Breast epithelium (tissue), 3 donors: Measurements from ENCODE around the gene PDIA2.

Source experiments
- CTCF ChIP-seq, 3 donors: fragments of 450-650 bp; IDR thresholded peaks; one replicate each; pipeline ENCODE4 v1.5.1; 2016 to 2017; ENCODE audit warnings: antibody characterized with exemption in 3 of 3, mild to moderate bottlenecking in 3 of 3, moderate library complexity in 3 of 3
- POLR2A ChIP-seq: fragments of 450-650 bp; IDR thresholded peaks from one replicate; pipeline ENCODE4 v1.6.1; 2016; ENCODE audit warnings: antibody characterized with exemption, mild to moderate bottlenecking, moderate library complexity
- POLR2AphosphoS5 ChIP-seq, 3 donors: sonication (generic); formaldehyde crosslinking; IDR thresholded peaks; one replicate each; pipeline ENCODE4 v1.6.1; 2017; ENCODE audit warnings: antibody characterized with exemption in 3 of 3

DNA sequence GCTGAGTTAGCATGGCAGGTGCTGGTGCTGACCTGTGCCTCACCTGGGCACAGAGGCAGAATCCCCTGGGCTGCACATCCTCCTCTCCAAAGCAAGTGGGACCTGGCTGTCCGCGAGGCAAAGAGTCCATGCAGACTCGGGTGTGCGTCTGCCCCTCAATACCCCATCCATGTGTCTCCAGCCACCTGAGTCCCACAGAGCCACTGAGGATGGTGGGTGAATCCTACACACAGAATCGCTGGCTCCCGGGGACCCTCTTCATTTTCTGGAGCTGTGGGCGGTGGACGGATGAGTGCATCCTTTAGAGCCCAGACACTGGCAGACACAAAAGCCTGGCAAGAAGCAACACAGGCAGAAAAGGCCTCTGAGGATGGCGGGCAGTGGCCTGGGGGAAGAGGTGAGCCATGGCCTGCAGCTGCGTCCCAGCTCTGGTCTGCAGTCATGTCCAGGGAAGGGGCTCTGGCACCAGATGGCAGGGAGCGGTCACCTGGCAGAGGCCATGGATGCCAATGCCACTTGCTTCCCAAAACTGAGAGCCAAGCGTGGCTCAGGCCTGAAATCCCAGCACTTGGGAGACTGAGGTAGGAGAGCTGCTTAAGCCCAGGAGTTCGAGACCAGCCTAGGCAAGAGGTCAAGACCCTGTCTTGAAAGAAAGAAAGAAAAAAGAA is 39.6 kb downstream of the PDIA2 start:
- TF ChIP-seq CTCF (IDR thresholded peaks at IDR 0.05), result no peak
- TF ChIP-seq POLR2A, result no peak
- TF ChIP-seq POLR2AphosphoS5 (IDR thresholded peaks at IDR 0.05), result no peak
